Kidney epithelial cell (primary cell): ENCODE results near the gene PTPRD. TPM values are rescaled to one million over a fixed set of nuclear protein-coding genes. Genes with fewer than 3 reads are reported as not detected.

ENCODE experiments used
- DNase-seq: peaks from one replicate; pipeline ENCODE4 v3.0.0-alpha.2; 2010; ENCODE audit warnings: low read depth
- H3K27me3 ChIP-seq: 2 replicates; pipeline ENCODE4 v1.6.0; 2011; ENCODE audit warnings: low read length; ENCODE audit not compliant: control insufficient read depth, insufficient read depth
- H3K36me3 ChIP-seq: 2 replicates; pipeline ENCODE4 v1.5.1; 2011; ENCODE audit warnings: low read length; ENCODE audit not compliant: control insufficient read depth, insufficient read depth
- H3K4me3 ChIP-seq: 2 replicates; pipeline ENCODE4 v1.5.1; 2011; ENCODE audit warnings: low read depth, mild to moderate bottlenecking, control low read depth, low read length
- total RNA-seq: library from RNA; depleted of rRNA; stranded (reverse); fragments of >200 nt; gene quantifications from 2 replicates; pipeline ENCODE4 v1.2.3, GENCODE V29; 2015
- TF ChIP-seq, protein P1 (sequence below): IDR thresholded peaks from 2 replicates; pipeline ENCODE4 v1.5.1; 2011; ENCODE audit warnings: mild to moderate bottlenecking, moderate library complexity, low read length, control low read depth, inconsistent platforms; ENCODE audit not compliant: insufficient read depth, poor library complexity, severe bottlenecking

PTPRD gene
- total RNA-seq, 1 donor from 2014 or later = 18.8 TPM

DNA sequence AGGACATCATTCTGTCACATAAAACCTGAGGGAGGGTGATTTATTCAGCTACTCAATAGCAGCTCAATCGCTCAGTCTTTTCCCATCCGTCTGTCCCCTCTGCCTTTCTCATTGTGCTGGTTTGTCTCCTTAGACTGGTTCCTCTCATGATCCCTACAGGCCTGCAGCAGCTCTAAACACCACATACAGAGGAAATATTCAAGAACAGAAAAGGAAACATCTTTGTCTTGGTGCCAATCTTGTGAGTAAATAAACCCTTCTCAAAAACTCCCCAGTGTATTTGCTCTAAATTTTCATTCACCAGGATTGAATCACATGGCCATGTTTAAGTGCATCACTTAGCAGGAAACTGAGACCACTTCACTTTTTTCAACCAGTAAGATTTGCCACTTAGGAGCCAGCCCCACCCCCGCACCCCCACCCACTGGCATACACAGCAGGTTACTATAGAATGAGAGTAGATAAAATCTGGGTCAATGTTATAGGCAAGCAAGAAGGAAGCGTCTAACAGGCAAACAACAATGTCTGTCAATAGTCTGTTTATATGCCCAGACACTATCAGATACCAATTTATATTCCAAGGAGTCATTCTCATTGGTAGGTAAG lies 1917.7 kb downstream of the PTPRD start:
- Histone ChIP-seq H3K27me3 (no peaks in the 10 kb centered on the region), H3K4me3 (no peak overlapping the region), H3K36me3 (no peaks in the 10 kb centered on the region)
- no peak for DNase-seq
- TF ChIP-seq, protein P1, sequence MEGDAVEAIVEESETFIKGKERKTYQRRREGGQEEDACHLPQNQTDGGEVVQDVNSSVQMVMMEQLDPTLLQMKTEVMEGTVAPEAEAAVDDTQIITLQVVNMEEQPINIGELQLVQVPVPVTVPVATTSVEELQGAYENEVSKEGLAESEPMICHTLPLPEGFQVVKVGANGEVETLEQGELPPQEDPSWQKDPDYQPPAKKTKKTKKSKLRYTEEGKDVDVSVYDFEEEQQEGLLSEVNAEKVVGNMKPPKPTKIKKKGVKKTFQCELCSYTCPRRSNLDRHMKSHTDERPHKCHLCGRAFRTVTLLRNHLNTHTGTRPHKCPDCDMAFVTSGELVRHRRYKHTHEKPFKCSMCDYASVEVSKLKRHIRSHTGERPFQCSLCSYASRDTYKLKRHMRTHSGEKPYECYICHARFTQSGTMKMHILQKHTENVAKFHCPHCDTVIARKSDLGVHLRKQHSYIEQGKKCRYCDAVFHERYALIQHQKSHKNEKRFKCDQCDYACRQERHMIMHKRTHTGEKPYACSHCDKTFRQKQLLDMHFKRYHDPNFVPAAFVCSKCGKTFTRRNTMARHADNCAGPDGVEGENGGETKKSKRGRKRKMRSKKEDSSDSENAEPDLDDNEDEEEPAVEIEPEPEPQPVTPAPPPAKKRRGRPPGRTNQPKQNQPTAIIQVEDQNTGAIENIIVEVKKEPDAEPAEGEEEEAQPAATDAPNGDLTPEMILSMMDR = no peak

GRCh38 chr9:8693464-8693863 lies 1919.3 kb downstream of the PTPRD start:
- TF ChIP-seq, protein P1 = no peak
- Histone ChIP-seq H3K36me3 (no peaks in the 10 kb centered on the region), H3K4me3 (no peak overlapping the region), H3K27me3 (no peaks in the 10 kb centered on the region)
- no peak for DNase-seq

GRCh38 chr9:8686516-8686915 lies 1926.3 kb downstream of the PTPRD start:
- H3K4me3 ChIP-seq = no peak overlapping the region
- TF ChIP-seq, protein P1 = no peak
- no peaks in the 10 kb centered on the region for H3K27me3 ChIP-seq
- DNase-seq = no peak
- no peaks in the 10 kb centered on the region for H3K36me3 ChIP-seq

DNA sequence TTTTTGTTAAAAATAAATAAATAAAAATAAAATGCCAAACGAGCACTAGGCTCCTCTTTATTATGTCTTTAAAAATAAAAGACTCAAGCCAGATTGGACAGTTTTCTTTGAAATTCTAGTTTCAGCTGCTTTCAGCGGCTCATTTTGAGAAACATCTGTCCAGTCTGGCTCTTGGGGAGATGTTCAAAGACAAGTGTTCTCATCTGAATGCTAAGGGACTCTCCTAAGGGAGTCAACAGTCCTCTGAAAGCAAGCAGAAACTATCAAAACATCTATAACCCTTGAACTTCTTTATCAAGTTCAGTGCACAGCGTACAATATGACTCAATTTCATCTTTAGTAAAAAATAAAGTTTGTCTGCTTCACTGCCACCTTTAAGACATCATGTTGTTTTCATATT lies 1927.0 kb downstream of the PTPRD start:
- no peak for DNase-seq
- TF ChIP-seq, protein P1 = no peak
- Histone ChIP-seq H3K36me3 (no peaks in the 10 kb centered on the region), H3K4me3 (no peak overlapping the region), H3K27me3 (no peaks in the 10 kb centered on the region)

GRCh38 chr9:8684978-8685708 lies 1927.7 kb downstream of the PTPRD start:
- TF ChIP-seq, protein P1 = no peak
- Histone ChIP-seq H3K4me3 (no peak overlapping the region), H3K36me3 (no peaks in the 10 kb centered on the region), H3K27me3 (no peaks in the 10 kb centered on the region)
- DNase-seq = no peak
